ENCODE results near the gene TRIM66.

DNA sequence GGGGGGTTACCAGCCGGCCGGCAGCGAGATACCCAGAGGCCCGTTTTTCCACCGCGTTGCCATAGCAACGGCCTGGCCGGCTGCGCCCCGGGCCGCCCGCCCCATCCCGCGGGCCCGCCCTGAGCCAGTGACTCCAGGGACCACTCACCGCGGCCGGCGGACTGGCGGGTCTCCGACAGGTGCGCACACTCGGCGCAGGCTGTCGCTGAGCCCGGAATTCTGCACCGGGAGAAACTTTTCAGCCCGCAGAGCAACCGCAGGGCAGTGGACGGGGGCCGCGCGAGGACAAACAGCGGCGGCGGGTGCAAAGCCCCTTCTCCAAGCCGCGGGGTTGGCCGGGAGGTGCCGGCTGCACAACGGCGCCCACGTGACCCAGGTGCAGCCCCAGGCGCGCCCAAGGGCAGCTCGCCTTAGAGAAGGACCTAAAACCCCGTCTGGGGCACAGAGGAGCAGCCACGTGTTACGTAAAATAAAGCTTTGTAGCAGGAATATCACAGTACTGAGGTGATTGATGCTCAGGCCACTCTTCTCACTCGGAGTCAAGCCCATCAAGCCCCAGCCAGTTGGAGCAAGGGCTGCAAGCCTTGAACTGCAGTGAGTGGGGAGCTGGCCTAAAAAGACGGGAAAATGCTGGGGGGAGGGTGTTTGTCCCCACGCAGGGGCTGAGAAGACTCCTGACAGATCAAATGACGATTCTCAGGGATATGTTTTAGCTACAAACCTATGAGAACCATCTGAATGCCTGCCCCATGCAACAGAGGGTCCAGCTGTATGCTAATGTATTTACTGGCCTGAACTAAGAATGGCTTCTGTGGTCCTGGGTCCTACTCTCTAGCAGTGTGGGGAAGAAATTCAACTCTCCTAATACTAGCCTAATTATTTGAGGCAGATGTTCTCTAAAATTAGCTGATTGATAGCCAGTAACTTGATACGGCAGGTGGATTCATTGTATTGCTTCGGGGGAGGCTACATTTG, 88.2 kb downstream of the TRIM66 start, which contains the start of gene STK33:
- TF ChIP-seq CEBPB (IDR thresholded peaks at IDR 0.05), result no peak
- TF ChIP-seq CREB1 (IDR thresholded peaks at IDR 0.05; ENCODE audit: low read depth), result no peak
- TF ChIP-seq, protein P1, sequence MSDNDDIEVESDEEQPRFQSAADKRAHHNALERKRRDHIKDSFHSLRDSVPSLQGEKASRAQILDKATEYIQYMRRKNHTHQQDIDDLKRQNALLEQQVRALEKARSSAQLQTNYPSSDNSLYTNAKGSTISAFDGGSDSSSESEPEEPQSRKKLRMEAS (IDR thresholded peaks at IDR 0.05), result peak; percentile 79
- TF ChIP-seq RAD21 (IDR thresholded peaks at IDR 0.05; ENCODE audit: low read depth), result no peak
- TF ChIP-seq EP300 (IDR thresholded peaks at IDR 0.05; ENCODE audit: borderline replicate concordance), result no peak
- TF ChIP-seq YY1 (IDR thresholded peaks at IDR 0.05; ENCODE audit: low read depth), result no peak
- no peak for TF ChIP-seq FOXM1 (IDR thresholded peaks at IDR 0.05; ENCODE audit: borderline replicate concordance, low read depth)
- peak; percentile 27; the same call in 1 of the 2 replicates for TF ChIP-seq TCF12 (IDR thresholded peaks at IDR 0.05; ENCODE audit: low read depth)
- peak; percentile 55; the same call in 1 of the 2 replicates for TF ChIP-seq TAF1 (IDR thresholded peaks at IDR 0.05; ENCODE audit: low read depth)
